Lung (tissue), 12 donors: ENCODE data around the gene USP48. TPM values are rescaled to one million over a fixed set of nuclear protein-coding genes. Genes with fewer than 3 reads are reported as not detected.

Experiments used
- ATAC-seq: fragments of 200-7000 bp; cut with Tn5 transposase; one replicate; pipeline ENCODE4 v1.9.1; 2020; ENCODE audit warnings: moderate number of reproducible peaks; ENCODE audit not compliant: insufficient read depth, low FRiP score
- DNase-seq, 3 donors: peaks; one replicate each; pipeline ENCODE4 v3.0.0-alpha.2; 2013 to 2017
- H3K27ac ChIP-seq, 2 donors: one replicate each; pipeline ENCODE4 v1.5.1; 2013; ENCODE audit warnings: mild to moderate bottlenecking in 2 of 2, moderate library complexity in 2 of 2, control low read depth in 1 of 2, inconsistent platforms in 1 of 2, low read depth in 1 of 2, low read length in 1 of 2
- H3K27me3 ChIP-seq, 3 donors: one replicate each; pipeline ENCODE4 v1.5.1; 2013; ENCODE audit warnings: low read length in 2 of 3; ENCODE audit not compliant: control insufficient read depth in 3 of 3, insufficient read depth in 3 of 3
- H3K36me3 ChIP-seq, 4 donors: one replicate each; pipeline ENCODE4 v1.5.1; 2013; ENCODE audit warnings: low read length in 4 of 4, mild to moderate bottlenecking in 1 of 4, moderate library complexity in 1 of 4; ENCODE audit not compliant: control insufficient read depth in 4 of 4, insufficient read depth in 4 of 4
- H3K4me1 ChIP-seq, 5 donors: one replicate each; pipeline ENCODE4 v1.5.1; 2013; ENCODE audit warnings: low read length in 5 of 5, mild to moderate bottlenecking in 2 of 5, moderate library complexity in 1 of 5; ENCODE audit not compliant: control insufficient read depth in 5 of 5, insufficient read depth in 5 of 5
- H3K4me3 ChIP-seq: one replicate; pipeline ENCODE4 v1.5.1; 2013; ENCODE audit warnings: mild to moderate bottlenecking, control low read depth, moderate library complexity
- H3K9ac ChIP-seq, 2 donors: one replicate each; pipeline ENCODE4 v1.5.1; 2013; ENCODE audit warnings: low read length in 2 of 2, control low read depth in 1 of 2; ENCODE audit not compliant: insufficient read depth in 1 of 2
- H3K9me3 ChIP-seq, 4 donors: one replicate each; pipeline ENCODE4 v1.5.1; 2013; ENCODE audit warnings: low read length in 3 of 4, mild to moderate bottlenecking in 1 of 4, moderate library complexity in 1 of 4; ENCODE audit not compliant: control insufficient read depth in 4 of 4, insufficient read depth in 3 of 4
- CTCF ChIP-seq: IDR thresholded peaks from 2 replicates; pipeline ENCODE4 v1.5.1; 2012; ENCODE audit warnings: mild to moderate bottlenecking; ENCODE audit errors: control extremely low read depth, extremely low read depth
- WGBS, 2 donors: extraction: QIAGEN DNeasy Blood & Tissue Kit; methylation state at CpG; one replicate each; pipeline ENCODE4 v1.1.7; 2013; 5-methylcytosine and 5-hydroxymethylcytosine counted together
- polyA plus RNA-seq, 2 donors: library from polyadenylated mRNA; stranded (reverse); fragments of 200-250 nt; gene quantifications; one replicate each; pipeline ENCODE4 v1.2.1, GENCODE V29; 2013
- total RNA-seq, 2 donors: library from RNA; depleted of rRNA in 1 of 2; stranded (reverse); fragments of >200 nt in 1 of 2; gene quantifications; one replicate each; pipeline ENCODE4 v1.2.1, GENCODE V29; 2014 to 2021
- donor health status: control.
- donor health status: control.
- donor health status: Bipolar disorder and iron deficiency.
- donor health status: healthy.
- donor health status: DM: yes; HTN: yes; CAD: no.

The USP48 gene
- total and polyA plus RNA-seq, 4 donors: 15.6 to 107 (median 33.5) TPM

- H3K27ac ChIP-seq: no peak overlapping the region
- TF ChIP-seq CTCF: no peak
- 87 to 89% methylated on average over 8 of the region's 8 CpGs for WGBS, 2 donors
- no peak overlapping the region for H3K4me3 ChIP-seq
- ATAC-seq (no peak), DNase-seq (no peak)
- peaks cover 0 to 3% (median 0%) of the 10 kb centered on the region in 4 donors for H3K9me3 ChIP-seq
- peaks cover 0 to 5% (median 0%) of the 10 kb centered on the region in 4 donors for H3K36me3 ChIP-seq
- peaks cover 0 to 13% (median 0%) of the 10 kb centered on the region in 5 donors for H3K4me1 ChIP-seq
- no peak overlapping the region for H3K9ac ChIP-seq
- H3K27me3 ChIP-seq: peaks cover 0 to 3% (median 0%) of the 10 kb centered on the region in 3 donors
Observed at GRCh38 chr1:21816602-21817302, 33.8 kb upstream of the USP48 start.

GRCh38 chr1:21815724-21816321 is 32.9 kb upstream of the USP48 start:
- Histone ChIP-seq H3K36me3 (no peaks in the 10 kb centered on the region), H3K9ac (no peak overlapping the region), H3K4me1 (peaks cover 0 to 13% (median 0%) of the 10 kb centered on the region in 5 donors), H3K27ac (no peak overlapping the region), H3K4me3 (no peak overlapping the region), H3K9me3 (peaks cover 0 to 3% (median 0%) of the 10 kb centered on the region in 4 donors), H3K27me3 (peaks cover 0 to 3% (median 0%) of the 10 kb centered on the region in 3 donors)
- DNase-seq (peak in 2 of 3 donors; percentile 31 to 41), ATAC-seq (no peak)
- WGBS, 2 donors: 37 to 69% methylated on average over 12 of the region's 12 CpGs
- no peak for TF ChIP-seq CTCF

- Histone ChIP-seq H3K36me3 (no peaks in the 10 kb centered on the region), H3K27me3 (peaks cover 0 to 3% (median 0%) of the 10 kb centered on the region in 3 donors), H3K4me1 (peaks cover 0 to 13% (median 0%) of the 10 kb centered on the region in 5 donors), H3K27ac (no peak overlapping the region), H3K9ac (no peak overlapping the region), H3K9me3 (peaks cover 0 to 3% (median 0%) of the 10 kb centered on the region in 4 donors), H3K4me3 (no peak overlapping the region)
- no peak for TF ChIP-seq CTCF
- DNase-seq (peak in 2 of 3 donors; percentile 8 to 40), ATAC-seq (no peak)
- WGBS, 2 donors: 79 to 84% methylated on average over 15 of the region's 15 CpGs
Observed at GRCh38 chr1:21814981-21815582, 32.1 kb upstream of the USP48 start.
